Psoas muscle (tissue), 8 donors: ENCODE results near the gene NTRK1. TPM values are rescaled to one million over a fixed set of nuclear protein-coding genes. Genes with fewer than 3 reads are reported as not detected.

ENCODE experiments used
- ATAC-seq, 4 donors: fragments of 200-7000 bp; cut with Tn5 transposase; one replicate each; pipeline ENCODE4 v1.9.1; 2020; ENCODE audit warnings: moderate library complexity in 3 of 4, mild to moderate bottlenecking in 2 of 4
- DNase-seq, 2 donors: peaks; one replicate each; pipeline ENCODE4 v3.0.0-alpha.2; 2020
- H3K27ac ChIP-seq: fragments of 200-600 bp; one replicate; pipeline ENCODE4 v1.8.0; 2022
- H3K27me3 ChIP-seq, 3 donors: fragments of 200-600 bp in 1 of 3; one replicate each; pipeline versions ENCODE4 v1.6.1 to v1.8.0; 2013 to 2022; ENCODE audit warnings: low read length in 2 of 3, mild to moderate bottlenecking in 2 of 3, moderate library complexity in 1 of 3; ENCODE audit not compliant: insufficient read depth in 3 of 3
- H3K36me3 ChIP-seq, 2 donors: fragments of 200-600 bp in 1 of 2; one replicate each; pipeline versions ENCODE4 v1.6.1 to v1.8.0; 2013 to 2022; ENCODE audit warnings: low read depth in 1 of 2, mild to moderate bottlenecking in 1 of 2, moderate library complexity in 1 of 2; ENCODE audit not compliant: insufficient read depth in 1 of 2
- H3K4me1 ChIP-seq: fragments of 200-600 bp; one replicate; pipeline ENCODE4 v1.8.0; 2022
- H3K4me3 ChIP-seq: fragments of 200-600 bp; one replicate; pipeline ENCODE4 v1.8.0; 2022; ENCODE audit warnings: mild to moderate bottlenecking
- H3K9me3 ChIP-seq: fragments of 200-600 bp; one replicate; pipeline ENCODE4 v1.8.0; 2022
- WGBS, 3 donors: extraction: QIAGEN DNeasy Blood & Tissue Kit; methylation state at CpG; one replicate each; pipeline versions ENCODE4 v1.1.6 to v1.1.7; 2013; 5-methylcytosine and 5-hydroxymethylcytosine counted together
- intact Hi-C, 2 donors: fragments of 100-400 bp; cut with DNase I; formaldehyde crosslinking; loops; one replicate each; pipeline versions ENCODE4 v1.11.0 to v1.14.2; 2022
- polyA plus RNA-seq, 3 donors: library from polyadenylated mRNA; stranded (reverse); fragments of 200-250 nt; gene quantifications; one replicate each; pipeline ENCODE4 v1.2.3, GENCODE V29; 2013
- total RNA-seq, 4 donors: library from RNA; stranded (reverse); fragmentation: NEBNext Ultra II Directional in 2 of 4; extraction: Animal tissue kit (Norgen Biotek cat#: 25700) in 2 of 4; gene quantifications; one replicate each; pipeline versions ENCODE4 v1.2.1 to v1.2.4, GENCODE V29; 2021 to 2023
- TF ChIP-seq, protein P1 (sequence below): fragments of 200-600 bp; IDR thresholded peaks from one replicate; pipeline ENCODE4 v1.8.0; 2022; ENCODE audit warnings: antibody characterized with exemption
- donor health status: healthy with polysubstance abuse.
- donor health status: DM: no; HTN: no; CAD: no; lungs with moderate emphysema.
- donor health status: Bipolar disorder and iron deficiency.
- donor health status: healthy.
- donor health status: DM: yes; HTN: yes; CAD: no.
- donor health status: DM: no; HTN: no; CAD: no.
- donor health status: DM: no; HTN: no; CAD: no.
- donor health status: DM: yes; HTN: yes; CAD: no.

Gene NTRK1
- total and polyA plus RNA-seq, 7 donors: 0.07 to 0.92 (median 0.44) TPM

DNA sequence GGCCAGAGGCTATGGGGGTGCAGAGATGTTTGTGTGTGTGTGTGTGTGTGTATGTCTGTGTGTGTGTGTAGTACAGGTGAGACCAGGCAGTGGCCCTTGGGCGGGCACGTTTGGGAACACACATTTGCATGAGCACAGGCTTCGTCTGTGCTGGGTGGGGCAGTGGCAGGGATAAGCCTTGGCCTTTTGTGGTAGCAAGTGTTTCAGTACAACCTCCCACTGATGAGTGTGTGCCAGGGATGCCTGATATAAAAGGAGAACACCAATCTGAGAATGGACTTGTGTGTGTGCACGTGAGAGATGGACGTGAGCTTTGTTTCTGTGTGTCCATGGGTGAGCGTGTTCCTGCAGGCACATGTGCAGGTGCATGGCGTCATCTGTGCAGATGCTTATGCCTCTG, 3.0 kb downstream of the NTRK1 start:
- Histone ChIP-seq H3K27me3 (peaks cover 0 to 57% (median 14%) of the 10 kb centered on the region in 3 donors), H3K36me3 (no peaks in the 10 kb centered on the region), H3K4me1 (peaks cover 17% of the 10 kb centered on the region), H3K9me3 (no peaks in the 10 kb centered on the region), H3K27ac (no peak overlapping the region), H3K4me3 (no peak overlapping the region)
- 86 to 89% (median 87%) methylated on average over 7 of the region's 7 CpGs for WGBS, 3 donors
- intact Hi-C loops: no loop called here
- DNase-seq (no peak), ATAC-seq (no peak)
- TF ChIP-seq, protein P1, sequence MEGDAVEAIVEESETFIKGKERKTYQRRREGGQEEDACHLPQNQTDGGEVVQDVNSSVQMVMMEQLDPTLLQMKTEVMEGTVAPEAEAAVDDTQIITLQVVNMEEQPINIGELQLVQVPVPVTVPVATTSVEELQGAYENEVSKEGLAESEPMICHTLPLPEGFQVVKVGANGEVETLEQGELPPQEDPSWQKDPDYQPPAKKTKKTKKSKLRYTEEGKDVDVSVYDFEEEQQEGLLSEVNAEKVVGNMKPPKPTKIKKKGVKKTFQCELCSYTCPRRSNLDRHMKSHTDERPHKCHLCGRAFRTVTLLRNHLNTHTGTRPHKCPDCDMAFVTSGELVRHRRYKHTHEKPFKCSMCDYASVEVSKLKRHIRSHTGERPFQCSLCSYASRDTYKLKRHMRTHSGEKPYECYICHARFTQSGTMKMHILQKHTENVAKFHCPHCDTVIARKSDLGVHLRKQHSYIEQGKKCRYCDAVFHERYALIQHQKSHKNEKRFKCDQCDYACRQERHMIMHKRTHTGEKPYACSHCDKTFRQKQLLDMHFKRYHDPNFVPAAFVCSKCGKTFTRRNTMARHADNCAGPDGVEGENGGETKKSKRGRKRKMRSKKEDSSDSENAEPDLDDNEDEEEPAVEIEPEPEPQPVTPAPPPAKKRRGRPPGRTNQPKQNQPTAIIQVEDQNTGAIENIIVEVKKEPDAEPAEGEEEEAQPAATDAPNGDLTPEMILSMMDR: no peak

DNA sequence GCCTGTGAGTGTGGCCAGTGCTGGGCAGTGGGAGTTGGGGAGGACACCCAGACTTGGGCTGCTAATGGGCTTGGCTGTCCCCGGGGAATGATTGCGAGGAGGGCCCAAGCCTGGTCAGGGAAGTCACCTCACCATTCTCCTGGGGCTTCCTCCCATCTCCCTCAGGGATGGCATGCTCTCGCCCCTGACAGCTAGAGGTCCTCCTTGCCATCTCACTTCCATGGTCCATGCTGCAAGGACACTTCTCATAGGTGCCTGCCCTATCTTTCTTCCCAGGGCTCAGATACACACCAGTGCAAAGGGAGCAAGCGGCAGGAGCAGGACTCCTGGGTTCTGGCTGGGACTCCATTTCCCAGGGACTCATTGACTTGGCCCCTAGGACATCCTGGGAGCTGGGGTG, 4.1 kb downstream of the NTRK1 start:
- 81 to 91% (median 88%) methylated on average over 2 to 4 of the region's 4 CpGs for WGBS, 3 donors
- no peaks in the 10 kb centered on the region for H3K9me3 ChIP-seq
- H3K27me3 ChIP-seq: peaks cover 0 to 45% (median 14%) of the 10 kb centered on the region in 3 donors
- H3K4me3 ChIP-seq: no peak overlapping the region
- no peaks in the 10 kb centered on the region for H3K36me3 ChIP-seq
- DNase-seq (no peak), ATAC-seq (no peak)
- intact Hi-C loops: no loop called here
- H3K4me1 ChIP-seq: peaks cover 7% of the 10 kb centered on the region
- TF ChIP-seq, protein P1: no peak
- no peak overlapping the region for H3K27ac ChIP-seq

DNA sequence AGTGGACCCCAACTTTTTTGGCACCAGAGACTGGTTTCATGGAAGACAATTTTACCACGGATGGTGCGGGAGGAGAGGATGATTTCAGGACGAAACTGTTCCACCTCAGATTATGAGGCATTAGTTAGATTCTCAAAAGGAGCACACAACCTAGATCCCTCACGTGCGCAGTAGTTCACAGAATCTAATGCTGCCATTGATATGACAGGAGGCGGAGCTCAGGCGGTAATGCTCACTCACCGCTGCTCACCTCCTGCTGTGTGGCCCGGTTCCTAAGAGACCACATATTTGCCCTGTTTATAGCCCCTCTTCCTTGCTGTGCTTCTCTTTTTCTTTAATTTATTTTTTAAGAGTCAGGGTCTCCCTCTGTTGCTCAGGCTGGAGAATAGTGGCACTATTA, 4.6 kb downstream of the NTRK1 start:
- no peak for DNase-seq
- TF ChIP-seq, protein P1: no peak
- Histone ChIP-seq H3K36me3 (no peaks in the 10 kb centered on the region), H3K4me3 (no peak overlapping the region), H3K27ac (no peak overlapping the region), H3K27me3 (peaks cover 0 to 40% (median 13%) of the 10 kb centered on the region in 3 donors), H3K9me3 (no peaks in the 10 kb centered on the region), H3K4me1 (peaks cover 2% of the 10 kb centered on the region)
- intact Hi-C loops: no loop called here
- WGBS, 3 donors: 82 to 85% (median 83%) methylated on average over 9 of the region's 9 CpGs
- ATAC-seq: no peak

DNA sequence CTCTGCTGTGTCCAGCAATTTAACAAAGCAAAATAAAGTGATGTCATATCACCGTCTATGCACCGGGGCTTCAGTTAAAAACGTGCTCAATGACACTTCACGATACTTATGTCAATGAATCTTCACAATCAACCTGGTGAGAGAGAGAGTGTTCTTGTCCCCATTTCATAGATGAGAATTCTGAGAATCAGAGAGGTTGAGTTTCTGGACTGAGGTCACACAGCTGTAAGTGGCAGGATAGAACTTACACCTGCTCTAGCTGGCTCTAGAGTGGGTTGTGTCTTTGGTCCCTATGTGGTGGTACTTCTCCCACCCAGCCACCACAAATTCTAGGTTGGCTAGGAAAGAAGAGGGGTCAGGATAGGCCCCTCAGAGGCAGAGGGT, 5.2 kb downstream of the NTRK1 start:
- Histone ChIP-seq H3K27me3 (peaks cover 0 to 34% (median 9%) of the 10 kb centered on the region in 3 donors), H3K36me3 (no peaks in the 10 kb centered on the region), H3K4me3 (no peak overlapping the region), H3K27ac (no peak overlapping the region), H3K4me1 (no peaks in the 10 kb centered on the region), H3K9me3 (no peaks in the 10 kb centered on the region)
- intact Hi-C loops: no loop called here
- no peak for DNase-seq
- TF ChIP-seq, protein P1: no peak
- no peak for ATAC-seq
- WGBS, 3 donors: 77 to 92% (median 80%) methylated on average over 4 of the region's 4 CpGs

DNA sequence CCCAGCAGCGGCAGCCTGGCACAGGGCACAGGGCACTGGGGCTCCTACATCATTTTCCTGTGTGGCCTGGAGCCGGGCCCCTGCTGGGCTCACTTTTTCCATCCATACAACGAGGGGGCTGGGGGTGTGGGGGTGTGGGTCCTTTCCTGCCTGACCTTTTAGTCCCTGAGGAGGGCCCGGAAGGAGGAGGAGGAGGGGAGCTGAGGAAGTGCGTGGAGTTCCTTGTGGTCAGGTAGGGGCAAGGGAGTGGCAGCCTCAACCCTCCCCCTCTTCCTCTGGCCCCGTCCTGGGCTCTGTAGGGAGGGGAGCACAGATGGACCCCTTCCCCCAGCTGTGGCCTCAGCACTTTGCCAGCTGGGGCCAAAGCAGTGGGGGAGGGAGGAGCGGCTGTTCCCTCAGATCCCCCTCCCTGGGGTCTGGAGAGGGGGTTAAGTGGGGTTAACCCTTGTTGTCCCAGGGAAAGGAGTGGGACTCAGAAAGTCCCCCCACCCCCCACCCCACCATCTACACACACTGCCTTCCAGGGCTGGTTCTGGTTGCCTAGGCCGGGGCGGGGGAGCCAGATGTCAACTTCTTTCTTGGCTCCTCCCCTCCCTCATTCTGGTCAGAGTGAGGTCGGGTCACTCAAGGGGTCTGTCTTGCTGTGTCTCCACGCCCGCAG, 5.7 kb downstream of the NTRK1 start:
- Histone ChIP-seq H3K27ac (no peak overlapping the region), H3K4me1 (no peaks in the 10 kb centered on the region), H3K36me3 (no peaks in the 10 kb centered on the region), H3K4me3 (no peak overlapping the region), H3K9me3 (no peaks in the 10 kb centered on the region), H3K27me3 (peaks cover 0 to 29% (median 6%) of the 10 kb centered on the region in 3 donors)
- intact Hi-C loops: no loop called here
- ATAC-seq (no peak), DNase-seq (peak in 1 of 2 donors; percentile 6)
- 51 to 56% (median 52%) methylated on average over 9 to 12 of the region's 12 CpGs for WGBS, 3 donors
- TF ChIP-seq, protein P1: no peak
